Ramos (cell line): ENCODE data around the gene SUCO.

ENCODE experiments used
- in situ Hi-C: fragments of 300-500 bp; cut with MboI; formaldehyde crosslinking; loops from one replicate; pipeline ENCODE4 v1.14.3; 2022; ENCODE audit warnings: low sequenced_read_pairs; ENCODE audit not compliant: unreplicated experiment

Gene SUCO

GRCh38 chr1:172638249-172638648 is 105.3 kb downstream of the SUCO start:
- in situ Hi-C loops = no loop called here

GRCh38 chr1:172638885-172639831 is 106.2 kb downstream of the SUCO start:
- in situ Hi-C loops = no loop called here

DNA sequence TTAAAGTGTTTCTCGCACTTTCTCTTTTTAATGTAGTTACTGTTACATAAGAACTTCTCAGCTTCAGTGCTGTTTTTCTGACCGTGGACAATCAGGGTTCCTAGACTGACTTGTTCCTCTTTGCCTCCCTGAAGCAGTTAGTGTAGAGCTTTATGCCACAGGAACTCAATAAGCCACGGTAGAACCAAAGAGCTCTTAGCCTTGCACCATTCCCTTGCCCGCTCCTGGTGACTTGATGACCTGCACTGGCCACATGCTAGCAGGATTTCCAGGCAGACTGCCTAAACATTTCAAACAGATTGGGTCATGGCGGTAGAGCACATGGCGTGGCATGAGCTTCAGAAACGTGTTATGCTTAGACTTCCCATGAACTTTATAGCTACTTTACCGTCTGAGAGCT is 107.2 kb downstream of the SUCO start:
- in situ Hi-C loops = no loop called here

GRCh38 chr1:172641492-172641891 is 108.5 kb downstream of the SUCO start:
- in situ Hi-C loops = no loop called here

DNA sequence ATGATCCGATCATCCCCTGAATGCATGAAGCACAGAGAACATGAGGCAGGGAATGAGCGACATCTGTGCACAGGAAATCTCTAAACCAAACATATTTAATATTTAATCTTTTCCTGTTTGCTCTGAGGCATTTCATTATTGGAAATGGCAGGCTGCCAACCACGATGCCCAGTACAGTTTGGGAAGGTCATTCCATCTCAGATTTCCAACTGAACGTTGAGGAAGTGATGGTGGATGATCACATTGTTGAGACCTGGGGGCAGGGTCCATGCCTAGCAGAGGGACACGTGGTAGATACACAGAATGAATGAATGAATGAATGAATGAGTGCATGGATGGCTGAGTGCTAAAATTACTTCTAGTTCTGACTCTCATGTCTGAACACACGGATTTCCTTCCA is 110.0 kb downstream of the SUCO start:
- in situ Hi-C loops = no loop called here

DNA sequence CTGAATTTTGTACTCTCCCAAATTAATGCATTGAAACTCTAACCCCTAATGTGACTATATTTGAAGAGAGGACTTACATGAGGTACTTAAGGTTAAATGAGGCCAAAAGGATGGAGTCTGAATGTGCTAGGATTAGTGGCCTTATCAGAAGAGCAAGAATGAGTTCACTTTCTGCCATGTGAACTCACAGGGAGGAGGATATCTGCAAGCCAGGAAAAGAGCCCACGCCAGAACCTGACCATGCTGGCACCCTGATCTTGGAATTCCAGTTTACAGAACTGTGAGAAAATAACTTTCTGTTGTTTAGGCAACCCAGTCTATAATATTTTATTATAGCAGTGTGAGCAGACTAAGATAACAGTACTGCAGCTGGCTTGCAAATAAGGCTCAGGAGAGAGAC is 113.7 kb downstream of the SUCO start:
- in situ Hi-C loops = no loop called here

GRCh38 chr1:172647110-172647564 is 114.2 kb downstream of the SUCO start:
- in situ Hi-C loops = no loop called here

DNA sequence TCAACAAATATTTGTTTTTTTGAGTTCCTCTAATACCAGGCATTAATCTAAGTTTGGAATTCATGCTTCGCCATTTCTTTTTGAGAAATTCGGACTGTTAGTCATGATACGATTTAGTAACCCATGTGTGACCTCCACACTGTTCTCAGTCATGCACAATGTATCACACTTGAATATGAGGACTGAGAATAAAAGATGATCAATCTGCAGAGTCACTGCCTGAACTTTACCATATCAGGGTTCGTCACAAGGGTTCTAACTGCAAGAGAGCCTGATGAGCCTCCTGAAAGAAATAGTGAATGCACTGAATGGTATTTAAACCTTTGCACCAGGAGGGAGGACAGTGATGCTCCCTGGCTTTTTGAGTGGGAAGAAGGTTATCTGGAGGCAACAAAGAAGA is 115.0 kb downstream of the SUCO start:
- in situ Hi-C loops = no loop called here

DNA sequence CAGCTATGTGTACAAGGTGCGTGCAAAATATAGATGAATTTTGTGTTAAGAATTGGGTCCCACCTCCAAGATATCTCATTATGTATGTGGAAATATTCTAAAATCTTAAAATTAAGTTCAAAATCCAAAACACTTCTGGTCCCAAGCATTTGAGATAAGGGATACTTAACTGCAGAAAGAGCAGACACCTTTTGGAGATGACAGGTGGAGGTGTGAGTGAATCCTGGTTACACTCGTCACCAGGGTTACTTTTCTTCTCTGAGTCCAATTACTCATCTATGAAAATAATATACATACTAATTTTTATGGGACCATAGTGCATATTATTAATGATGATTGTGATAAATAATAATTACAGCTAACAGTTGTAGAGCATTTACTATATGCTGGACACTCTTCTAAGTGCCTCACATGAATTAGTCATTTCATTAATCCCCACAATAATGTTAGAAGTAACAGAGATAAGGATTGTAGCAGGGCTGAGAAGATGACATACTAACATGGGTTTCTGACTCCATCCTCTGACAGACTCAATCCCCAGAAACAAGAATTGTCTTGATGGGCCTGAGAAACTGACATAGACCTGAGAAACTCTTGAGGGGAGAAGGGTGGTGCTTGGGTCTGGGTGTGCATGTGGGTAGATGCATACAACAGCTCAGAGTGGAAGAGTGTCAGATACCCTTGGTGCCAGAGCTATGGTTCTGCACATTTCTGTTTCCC is 117.7 kb downstream of the SUCO start:
- in situ Hi-C loops = no loop called here

GRCh38 chr1:172653015-172653709 is 120.2 kb downstream of the SUCO start:
- in situ Hi-C loops = no loop called here

GRCh38 chr1:172654535-172654934 is 121.6 kb downstream of the SUCO start:
- in situ Hi-C loops = no loop called here

GRCh38 chr1:172656576-172656975 is 123.6 kb downstream of the SUCO start:
- in situ Hi-C loops = no loop called here

DNA sequence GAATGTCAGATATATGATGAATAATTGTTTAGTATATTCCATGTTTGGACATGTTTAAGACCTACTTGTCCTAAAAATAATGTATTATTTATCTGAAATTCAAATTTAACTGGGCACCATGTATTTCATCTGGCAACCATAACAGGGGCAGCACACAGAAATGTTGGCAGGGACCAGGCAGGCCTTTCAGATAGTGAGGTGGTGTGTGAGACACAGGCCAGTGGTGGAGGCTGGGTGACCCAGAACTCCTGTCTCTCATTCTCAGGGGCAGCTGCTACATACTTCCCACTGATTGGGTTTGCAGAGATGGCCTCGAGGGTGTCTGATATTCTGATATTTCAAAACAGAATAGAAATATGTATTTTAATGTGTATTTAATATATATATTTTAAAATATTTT is 124.6 kb downstream of the SUCO start:
- in situ Hi-C loops = no loop called here

GRCh38 chr1:172658871-172659453 is 126.0 kb downstream of the SUCO start, which contains the start of gene FASLG:
TSS of gene FASLG (plus strand) at chr1:172659103. CDS start at chr1:172659202, 99 bp downstream.
- in situ Hi-C loops = no loop called here

DNA sequence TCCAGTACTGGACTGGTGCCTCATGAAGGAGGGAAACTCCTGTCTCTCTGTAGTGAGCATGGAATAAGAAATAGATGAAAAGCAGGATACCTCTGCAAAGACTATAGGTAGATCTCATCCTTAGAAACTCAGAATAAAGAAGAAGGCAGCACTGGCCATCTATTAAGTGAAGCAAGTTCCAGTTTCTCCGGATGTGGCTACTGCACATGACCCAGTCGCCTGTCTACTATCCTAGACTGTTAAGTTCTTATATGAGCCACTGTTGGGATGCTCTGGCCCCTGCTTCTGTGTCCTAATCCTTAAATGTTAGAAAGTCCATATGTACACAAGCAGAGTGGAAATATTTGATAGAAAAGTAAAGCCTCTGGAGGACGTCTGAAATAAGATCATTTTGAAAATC is 128.2 kb downstream of the SUCO start:
- in situ Hi-C loops = no loop called here
